Right lobe of liver (tissue), 6 donors: ENCODE measurements around the gene SGSM2. TPM values are rescaled to one million over a fixed set of nuclear protein-coding genes. Genes with fewer than 3 reads are reported as not detected.
A peak's percentile ranks its signal among the peaks of the same experiment; 100 is the strongest.

Experiments
- ATAC-seq, 4 donors: fragments of 200-7000 bp; cut with Tn5 transposase; one replicate each; pipeline ENCODE4 v1.9.1; 2020; ENCODE audit warnings: mild to moderate bottlenecking in 4 of 4, moderate library complexity in 4 of 4
- DNase-seq, 3 donors: peaks; one replicate each; pipeline ENCODE4 v3.0.0-alpha.2; 2020
- H3K27ac ChIP-seq, 3 donors: fragments of 200-600 bp; one replicate each; pipeline ENCODE4 v1.8.0; 2022
- H3K27me3 ChIP-seq, 2 donors: fragments of 200-600 bp; one replicate each; pipeline ENCODE4 v1.8.0; 2022
- H3K36me3 ChIP-seq, 4 donors: fragments of 200-600 bp; sonication (generic) in 1 of 4; one replicate each; pipeline versions ENCODE4 v1.5.1 to v1.8.0; 2017 to 2022; ENCODE audit warnings: control low read depth in 1 of 4
- H3K4me1 ChIP-seq, 4 donors: fragments of 200-600 bp; sonication (generic) in 1 of 4; one replicate each; pipeline versions ENCODE4 v1.5.1 to v1.8.0; 2017 to 2022; ENCODE audit warnings: control low read depth in 1 of 4
- H3K4me3 ChIP-seq, 3 donors: fragments of 200-600 bp; one replicate each; pipeline ENCODE4 v1.8.0; 2022
- H3K9me3 ChIP-seq, 4 donors: fragments of 200-600 bp; sonication (generic) in 1 of 4; one replicate each; pipeline versions ENCODE4 v1.5.1 to v1.8.0; 2017 to 2022; ENCODE audit warnings: control low read depth in 1 of 4
- CTCF ChIP-seq, 4 donors: fragments of 200-600 bp in 3 of 4; fragments of 450-650 bp in 1 of 4; IDR thresholded peaks; one replicate each; pipeline versions ENCODE4 v1.5.1 to v1.8.0; 2016 to 2022; ENCODE audit warnings: antibody characterized with exemption in 4 of 4, mild to moderate bottlenecking in 2 of 4
- POLR2A ChIP-seq: fragments of 450-650 bp; IDR thresholded peaks from one replicate; pipeline ENCODE4 v1.6.1; 2017; ENCODE audit warnings: antibody characterized with exemption, mild to moderate bottlenecking
- WGBS: methylation state at CpG from one replicate; pipeline ENCODE4 v1.1.6; 2018; ENCODE audit warnings: low coverage, low lambda C conversion rate; ENCODE audit not compliant: insufficient coverage; ENCODE audit errors: missing lambda C conversion rate; 5-methylcytosine and 5-hydroxymethylcytosine counted together
- intact Hi-C, 2 donors: fragments of 100-400 bp; cut with DNase I; formaldehyde crosslinking; loops; one replicate each; pipeline versions ENCODE4 v1.11.2 to v1.14.1; 2022
- total RNA-seq, 6 experiments: library from RNA; depleted of rRNA in 2 of 6; stranded (reverse); fragments of >200 nt in 2 of 6; fragmentation: NEBNext Ultra II Directional in 3 of 6; extraction: Animal tissue kit (Norgen Biotek cat#: 25700) in 3 of 6; gene quantifications; one replicate each; pipeline versions ENCODE4 v1.1.0 to v1.2.4, GENCODE V29; 2016 to 2023
- donor health status: DM: no; HTN: yes; CAD: no.
- donor health status: DM: no; HTN: no; CAD: no.
- donor health status: DM: no; HTN: no; CAD: no.
- donor health status: DM: no; HTN: yes; CAD: no.
- donor health status: DM: no; HTN: yes; CAD: no.

The SGSM2 gene
- total RNA-seq, 6 experiments from 2014 or later, result 6.0 to 17.2 (median 13.2) TPM

GRCh38 chr17:2362416-2362815 lies 25.1 kb downstream of the SGSM2 start:
- H3K9me3 ChIP-seq, result no peaks in the 10 kb centered on the region
- no peak for TF ChIP-seq POLR2A
- no peak for TF ChIP-seq CTCF (IDR thresholded peaks at IDR 0.05)
- H3K27ac ChIP-seq, result no peak overlapping the region
- H3K4me1 ChIP-seq, result no peaks in the 10 kb centered on the region
- intact Hi-C loops, result no loop called here
- peaks cover 0 to 2% (median 0%) of the 10 kb centered on the region in 4 donors for H3K36me3 ChIP-seq
- WGBS, result 97% methylated on average over 11 of the region's 19 CpGs
- ATAC-seq, result no peak
- no peaks in the 10 kb centered on the region for H3K27me3 ChIP-seq
- DNase-seq, result no peak
- no peak overlapping the region for H3K4me3 ChIP-seq

GRCh38 chr17:2362881-2363280 lies 25.6 kb downstream of the SGSM2 start:
- Histone ChIP-seq H3K9me3 (no peaks in the 10 kb centered on the region), H3K36me3 (peaks cover 0 to 2% (median 0%) of the 10 kb centered on the region in 4 donors), H3K27me3 (no peaks in the 10 kb centered on the region), H3K4me3 (no peak overlapping the region), H3K27ac (no peak overlapping the region), H3K4me1 (no peaks in the 10 kb centered on the region)
- DNase-seq (no peak), ATAC-seq (peak in 1 of 4 donors; percentile 3)
- intact Hi-C loops, result no loop called here
- WGBS, result no CpG with 5 or more reads among the region's 14 CpGs
- TF ChIP-seq POLR2A, result no peak

GRCh38 chr17:2363318-2363717 lies 26.0 kb downstream of the SGSM2 start:
- H3K4me3 ChIP-seq, result no peak overlapping the region
- TF ChIP-seq CTCF (IDR thresholded peaks at IDR 0.05), result no peak
- no peak for TF ChIP-seq POLR2A
- intact Hi-C loops, result no loop called here
- ATAC-seq, result no peak
- peaks cover 0 to 2% (median 0%) of the 10 kb centered on the region in 4 donors for H3K36me3 ChIP-seq
- no peak overlapping the region for H3K27ac ChIP-seq
- no peaks in the 10 kb centered on the region for H3K27me3 ChIP-seq
- H3K4me1 ChIP-seq, result no peaks in the 10 kb centered on the region
- DNase-seq, result no peak
- 100% methylated on average over 2 of the region's 21 CpGs for WGBS
- H3K9me3 ChIP-seq, result no peaks in the 10 kb centered on the region

- Histone ChIP-seq H3K27ac (no peak overlapping the region), H3K36me3 (peaks cover 0 to 2% (median 0%) of the 10 kb centered on the region in 4 donors), H3K9me3 (no peaks in the 10 kb centered on the region), H3K4me1 (no peaks in the 10 kb centered on the region), H3K4me3 (no peak overlapping the region), H3K27me3 (no peaks in the 10 kb centered on the region)
- 70% methylated on average over 15 of the region's 26 CpGs for WGBS
- DNase-seq (no peak), ATAC-seq (peak in 1 of 4 donors; percentile 54)
- intact Hi-C loops, result no loop called here
- TF ChIP-seq CTCF (IDR thresholded peaks at IDR 0.05) (no peak), POLR2A (no peak)
Measured at GRCh38 chr17:2363851-2364762, 26.8 kb downstream of the SGSM2 start.

GRCh38 chr17:2364763-2365116 lies 27.4 kb downstream of the SGSM2 start:
- Histone ChIP-seq H3K36me3 (peaks cover 0 to 2% (median 0%) of the 10 kb centered on the region in 4 donors), H3K27ac (no peak overlapping the region), H3K27me3 (no peaks in the 10 kb centered on the region), H3K9me3 (no peaks in the 10 kb centered on the region), H3K4me1 (no peaks in the 10 kb centered on the region), H3K4me3 (no peak overlapping the region)
- DNase-seq (no peak), ATAC-seq (no peak)
- no peak for TF ChIP-seq POLR2A
- no peak for TF ChIP-seq CTCF (IDR thresholded peaks at IDR 0.05)
- WGBS, result no CpG with 5 or more reads among the region's 12 CpGs
- intact Hi-C loops, result no loop called here
